Measurements from ENCODE around the gene LGALS3BP.

GRCh38 chr17:79027925-79028491, 48.3 kb upstream of the LGALS3BP start:
- no peak for TF ChIP-seq CTCF (conservative IDR thresholded peaks at IDR 0.05; ENCODE audit: low read length)
- no peak for TF ChIP-seq EZH2phosphoT487 (IDR thresholded peaks at IDR 0.05; ENCODE audit: borderline replicate concordance, low read depth, low read length)

Measured in OCI-LY7 (cell line).